HG03159 (cell line): ENCODE data around the gene LCP1.
"Not testable (repeated sequence)": the region's sequence is repeated elsewhere in the genome, so short reads cannot be mapped to it uniquely, and the experiment has no call there.

Experiments used
- ATAC-seq: cut with Tn5 transposase; IDR thresholded peaks from one replicate; pipeline ENCODE4 v1.9.1; 2021; ENCODE audit warnings: mild to moderate bottlenecking, moderate library complexity; ENCODE audit not compliant: unreplicated experiment

LCP1 gene

DNA sequence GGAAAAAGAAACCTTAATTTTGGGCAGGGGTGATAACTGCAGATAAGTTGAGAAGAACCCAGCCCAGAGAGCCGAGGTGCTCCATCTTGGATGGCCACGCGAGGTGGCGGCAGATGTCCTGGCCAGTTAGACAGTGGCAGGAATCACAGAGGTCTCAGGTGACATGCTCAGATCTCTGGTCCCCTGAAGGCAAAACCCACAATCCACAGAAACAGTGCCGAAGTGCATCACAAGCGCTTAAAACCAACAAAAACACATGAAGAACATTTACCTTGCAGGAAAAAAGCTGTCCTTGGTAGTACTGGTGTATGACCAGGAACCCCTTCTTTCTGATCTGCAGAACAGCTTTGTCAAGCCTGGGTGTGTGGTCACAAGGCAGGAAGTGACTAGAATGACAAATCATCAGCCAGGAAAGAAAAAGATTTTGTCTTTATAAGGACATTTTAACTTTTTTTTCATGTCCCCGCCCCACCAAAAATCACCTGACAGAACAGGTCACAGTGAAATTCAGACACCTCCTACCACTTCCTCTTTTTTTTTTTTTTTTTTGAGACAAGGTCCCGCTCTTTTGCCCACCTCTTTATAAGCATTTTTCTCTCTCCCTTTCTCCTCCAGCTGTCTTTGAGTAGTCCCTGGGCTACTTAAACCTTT, at the start of gene LCP1:
Gene LCP1 (minus strand): TSS at position 338 of the 651 bp plus-strand sequence. CDS start 22,515 bp downstream, outside the sequence.
- ATAC-seq = peak; percentile 75

DNA sequence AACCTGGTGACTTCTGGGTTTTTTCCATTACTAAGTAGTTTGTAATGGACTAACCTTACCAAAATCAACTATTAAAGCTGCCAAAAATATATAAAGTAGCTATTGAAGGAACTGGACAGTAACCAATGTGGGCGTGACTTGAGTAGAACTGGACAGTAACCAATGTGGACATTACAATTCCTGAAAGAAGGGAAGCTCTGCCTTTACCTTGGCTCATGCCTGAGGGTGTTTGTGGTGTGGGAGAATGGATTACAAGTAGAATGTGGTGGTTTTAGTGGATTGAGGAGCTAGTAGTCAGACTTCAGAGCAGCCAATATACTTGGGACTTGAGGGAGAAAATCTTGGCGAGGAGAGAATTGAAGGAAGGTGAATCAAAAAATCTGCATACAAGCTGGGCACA, 47.3 kb upstream of the LCP1 start:
- no peak for ATAC-seq

DNA sequence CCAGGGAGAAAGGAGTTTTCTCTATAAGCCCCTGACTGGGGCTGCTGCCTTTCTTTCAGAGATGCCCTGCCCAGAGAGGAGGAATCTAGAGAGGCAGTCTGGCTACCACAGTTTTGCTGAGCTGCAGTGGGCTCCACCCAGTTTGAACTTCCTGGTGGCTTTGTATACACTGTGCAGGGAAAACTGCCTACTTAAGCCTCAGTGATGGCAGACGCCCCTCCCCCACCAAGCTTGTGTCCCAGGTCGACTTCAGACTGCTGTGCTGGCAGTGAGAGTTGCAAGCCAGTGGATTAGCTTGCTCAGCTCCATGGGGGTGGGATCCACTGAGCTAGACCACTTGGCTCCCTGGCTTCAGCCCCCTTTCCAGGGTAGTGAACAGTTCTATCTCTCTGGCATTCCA, 38.3 kb upstream of the LCP1 start:
- ATAC-seq = not testable (repeated sequence)

DNA sequence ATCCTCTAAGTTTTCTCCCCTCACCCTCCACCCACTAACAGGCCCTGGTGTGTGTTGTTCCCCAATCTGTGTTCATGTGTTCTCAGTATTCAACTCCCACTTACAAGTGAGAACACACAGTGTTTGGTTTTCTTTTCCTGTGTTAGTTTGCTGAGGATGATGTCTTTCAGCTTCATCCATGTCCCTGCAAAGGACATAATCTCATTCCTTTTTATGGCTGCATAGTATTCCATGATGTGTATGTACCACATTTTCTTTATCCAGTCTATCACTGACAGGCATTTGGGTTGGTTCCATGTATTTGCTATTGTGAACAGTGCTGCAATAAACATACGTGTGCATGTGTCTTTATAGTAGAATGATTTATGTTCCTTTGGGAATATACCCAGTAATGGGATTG, 32.8 kb upstream of the LCP1 start:
- ATAC-seq = not testable (repeated sequence)

DNA sequence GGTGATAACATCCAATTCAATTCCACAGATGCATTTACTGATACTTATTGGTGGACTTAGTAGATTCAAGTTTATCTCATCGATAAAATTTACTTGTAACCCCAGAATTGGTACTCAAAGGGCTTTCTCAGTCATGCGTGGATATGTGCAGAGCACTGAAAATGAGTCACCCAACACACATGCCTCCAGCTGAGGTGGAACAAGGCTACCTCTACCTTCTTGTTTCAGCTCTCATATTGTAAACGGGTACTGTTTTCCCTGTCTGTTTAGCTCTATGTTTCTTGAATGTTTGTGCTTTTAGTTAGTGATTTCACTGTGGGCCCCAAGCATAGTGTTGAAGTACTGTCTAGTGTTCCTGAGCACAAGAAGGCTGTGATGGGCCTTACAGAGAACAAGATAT, 31.3 kb upstream of the LCP1 start:
- ATAC-seq = no peak

GRCh38 chr13:46211483-46212351, 29.7 kb upstream of the LCP1 start, which contains the start of gene LRRC63:
Gene LRRC63, plus strand, starts transcription at chr13:46211928. Its CDS starts 1,107 bp downstream, at chr13:46213035.
- ATAC-seq = peak; percentile 93

- peak; percentile 27 for ATAC-seq
Observed at GRCh38 chr13:46211116-46211482, 29.1 kb upstream of the LCP1 start.

DNA sequence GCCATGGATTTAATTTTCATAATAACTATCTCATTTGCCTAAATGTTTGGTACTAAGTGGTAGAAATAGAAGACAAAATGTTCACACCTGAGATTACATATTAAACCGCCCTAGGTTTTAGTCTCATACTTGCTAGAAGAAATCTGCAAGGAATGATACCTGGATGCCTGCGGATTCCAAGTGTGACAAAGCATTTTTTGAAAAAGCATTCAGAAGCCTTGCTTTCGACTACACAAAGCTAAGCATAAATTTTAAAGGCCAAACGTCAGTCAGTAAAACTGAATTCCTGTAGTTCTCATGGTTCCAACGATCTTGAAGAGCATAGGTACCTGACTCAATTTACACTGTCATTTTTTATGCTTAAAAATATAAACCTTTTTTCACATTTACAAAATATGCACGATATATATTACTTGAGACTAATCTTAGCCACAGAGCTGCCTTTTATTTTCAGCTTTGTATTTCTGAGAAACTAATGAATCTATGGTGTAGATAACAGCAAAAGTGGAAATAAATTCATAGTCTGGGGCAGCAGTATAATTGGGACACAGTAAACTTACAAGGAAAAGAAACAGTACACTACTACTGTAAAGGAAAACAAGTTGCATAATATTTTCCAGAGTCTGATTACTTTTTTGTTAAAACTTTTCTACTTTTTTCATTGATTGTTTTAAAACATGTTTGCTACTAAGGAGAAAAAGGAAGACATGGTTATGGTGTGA, 28.5 kb upstream of the LCP1 start:
- no peak for ATAC-seq

DNA sequence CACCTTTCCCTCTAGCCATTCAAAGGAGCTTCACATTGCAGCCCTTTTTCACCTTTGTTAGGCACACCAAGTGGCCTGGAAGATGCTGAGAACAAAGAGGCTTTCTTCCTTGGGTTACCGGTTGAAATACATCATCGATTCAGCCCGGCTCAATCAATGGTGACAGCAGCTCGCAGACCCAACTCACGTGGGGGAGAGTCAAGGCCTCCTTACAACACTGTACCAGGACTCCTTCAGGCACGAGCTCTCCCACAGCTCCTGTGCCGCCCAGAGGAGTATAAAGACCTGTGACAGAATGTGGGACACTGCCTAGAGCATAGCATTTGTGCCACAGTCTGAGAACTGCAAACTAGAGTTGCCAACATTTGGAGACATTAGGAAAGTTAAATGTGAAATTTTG, 25.9 kb upstream of the LCP1 start:
- no peak for ATAC-seq

DNA sequence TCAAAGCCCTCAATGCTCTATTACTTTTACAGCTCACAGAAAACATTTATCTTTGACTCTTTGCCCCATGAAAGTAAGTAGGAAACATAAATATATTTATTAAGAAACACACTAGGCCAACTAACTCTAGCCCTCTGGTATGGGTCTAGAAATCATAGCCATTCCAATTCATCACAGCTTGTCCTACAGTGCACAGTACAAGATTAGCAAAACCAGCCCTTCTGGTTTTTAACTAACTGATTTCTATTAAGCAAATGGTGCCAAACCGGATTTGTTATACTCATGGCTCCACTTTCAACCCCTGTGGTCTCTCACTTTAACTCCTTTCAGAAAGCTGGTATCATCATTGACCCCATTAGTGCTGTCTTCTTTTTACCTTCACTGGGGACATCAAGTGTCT, 24.2 kb upstream of the LCP1 start:
- no peak for ATAC-seq

DNA sequence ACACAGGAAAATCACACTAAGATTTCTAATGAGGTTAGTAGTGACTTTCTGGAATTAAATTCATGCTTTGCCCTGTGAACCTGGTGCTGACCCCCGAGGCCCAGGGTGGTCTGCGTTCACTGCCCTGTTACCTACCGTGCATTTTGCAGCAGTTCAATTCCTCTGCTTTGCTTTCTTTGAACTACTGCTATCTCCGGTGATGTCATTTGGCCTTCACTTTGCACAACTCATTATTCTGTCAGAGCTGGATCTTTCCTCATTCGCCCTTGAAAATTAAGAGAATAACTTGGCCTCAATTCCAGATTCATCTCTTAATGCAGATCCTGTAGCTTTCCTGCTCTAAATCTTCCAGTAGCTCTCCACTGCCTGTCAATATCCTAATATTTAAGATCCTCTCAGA, 21.0 kb upstream of the LCP1 start:
- no peak for ATAC-seq

GRCh38 chr13:46202188-46202795, 20.3 kb upstream of the LCP1 start:
- no peak for ATAC-seq

- ATAC-seq = no peak
Observed at GRCh38 chr13:46198696-46199193, 16.8 kb upstream of the LCP1 start.

- no peak for ATAC-seq
Observed at GRCh38 chr13:46197299-46198048, 15.5 kb upstream of the LCP1 start.

GRCh38 chr13:46195016-46195415, 13.0 kb upstream of the LCP1 start:
- no peak for ATAC-seq

DNA sequence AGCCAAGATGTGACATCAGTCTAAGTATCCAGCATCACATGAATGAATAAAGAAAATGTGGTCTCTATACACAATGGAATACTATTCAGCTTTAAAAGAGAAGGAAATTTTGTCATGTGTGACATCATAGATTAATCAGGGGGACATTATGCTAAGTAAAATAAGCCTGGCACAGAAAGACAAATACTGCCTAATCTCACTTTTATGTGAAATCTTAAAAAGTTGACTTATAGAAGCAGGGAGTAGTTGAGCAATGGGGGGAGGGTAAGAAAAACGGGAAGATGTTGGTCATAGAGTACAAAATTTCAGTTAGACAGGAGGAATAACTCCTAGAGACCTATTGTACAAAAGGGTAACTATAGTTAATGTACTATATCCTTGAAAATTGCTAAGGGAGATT, 10.4 kb upstream of the LCP1 start:
- no peak for ATAC-seq

DNA sequence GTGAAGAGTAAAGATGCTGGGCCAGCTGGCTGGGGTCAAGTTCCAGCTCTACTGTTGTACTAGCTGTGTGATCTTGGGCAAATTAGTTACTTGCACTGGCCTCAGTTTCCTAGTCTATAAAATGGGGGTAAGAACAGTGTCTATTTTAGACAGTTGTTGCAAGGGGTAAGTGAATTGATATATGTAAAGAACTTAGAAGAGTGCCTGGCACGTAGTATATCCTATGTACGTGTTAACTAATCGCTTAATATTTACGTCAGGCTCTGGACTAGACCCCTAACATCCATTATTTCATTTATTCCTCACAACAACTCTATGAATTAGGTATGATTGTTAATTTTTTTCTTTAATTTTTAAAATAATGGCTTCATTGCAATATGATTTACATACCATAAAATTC, 3.7 kb upstream of the LCP1 start:
- no peak for ATAC-seq

GRCh38 chr13:46184277-46184699, 2.3 kb upstream of the LCP1 start:
- ATAC-seq = peak; percentile 46

- ATAC-seq = no peak
Observed at GRCh38 chr13:46183018-46183946, 1.3 kb upstream of the LCP1 start.
